Natural killer cell treated with Interleukin-12 subunit alpha and Interleukin-12 subunit beta and Interleukin-15 and Interleukin-18, amount 100 ng/mL, for 72 hours (primary cell): ENCODE results near the gene HMGB1. TPM values are rescaled to one million over a fixed set of nuclear protein-coding genes. Genes with fewer than 3 reads are reported as not detected.
A peak's percentile ranks its signal among the peaks of the same experiment; 100 is the strongest.

Source experiments
- ATAC-seq, 2 donors: fragments of 150-1000 bp; cut with Tn5 transposase in 1 of 2; sonication (Bioruptor Pico), chemical (Tn5 transposase) in 1 of 2; 2 replicates each; pipeline ENCODE4 v1.10.0; 2021
- DNase-seq: peaks from one replicate; pipeline ENCODE4 v3.0.0; 2022; ENCODE audit warnings: low spot score
- H3K27ac Mint-ChIP-seq, 2 donors: 1 replicate in 1 of 2; 2 replicates in 1 of 2; pipeline ENCODE4 v1.8.0; 2022; ENCODE audit warnings: mixed read lengths in 2 of 2, mild to moderate bottlenecking in 1 of 2, moderate library complexity in 1 of 2
- H3K27me3 Mint-ChIP-seq, 2 donors: 1 replicate in 1 of 2; 2 replicates in 1 of 2; pipeline ENCODE4 v1.8.0; 2022; ENCODE audit warnings: mixed read lengths in 2 of 2
- H3K36me3 Mint-ChIP-seq: one replicate; pipeline ENCODE4 v1.8.0; 2022; ENCODE audit warnings: mixed read lengths
- H3K4me1 Mint-ChIP-seq, 2 donors: 1 replicate in 1 of 2; 2 replicates in 1 of 2; pipeline ENCODE4 v1.8.0; 2022; ENCODE audit warnings: low read depth in 2 of 2, mixed read lengths in 2 of 2, mild to moderate bottlenecking in 1 of 2
- H3K4me3 Mint-ChIP-seq: one replicate; pipeline ENCODE4 v1.8.0; 2022; ENCODE audit warnings: mixed read lengths
- H3K9me3 Mint-ChIP-seq: 2 replicates; pipeline ENCODE4 v1.8.0; 2022; ENCODE audit warnings: mixed read lengths
- total RNA-seq, 2 donors: library from RNA; stranded (reverse); gene quantifications; one replicate each; pipeline ENCODE4 v1.2.3, GENCODE V29; 2022

The HMGB1 gene
- 100 to 1,000 TPM; 302 to 423 TPM for total RNA-seq

- peaks cover 23% of the 10 kb centered on the region for H3K36me3 Mint-ChIP-seq
- H3K4me3 Mint-ChIP-seq: peak within 1 kb of the TSS; percentile 86
- peak; percentile 97 for DNase-seq
- H3K4me1 Mint-ChIP-seq: peaks cover 18 to 37% of the 10 kb centered on the region in 2 donors
- peak; percentile 94 to 96 for ATAC-seq
- no peaks in the 10 kb centered on the region for H3K9me3 Mint-ChIP-seq
- H3K27ac Mint-ChIP-seq: peak within 1 kb of the TSS; percentile 92 to 98
- no peaks in the 10 kb centered on the region for H3K27me3 Mint-ChIP-seq
These were observed at the start of gene HMGB1 for GRCh38 chr13:30465593-30466357. HMGB1 (minus strand) TSS chr13:30465936; CDS start chr13:30463680, 2,256 bp downstream.

DNA sequence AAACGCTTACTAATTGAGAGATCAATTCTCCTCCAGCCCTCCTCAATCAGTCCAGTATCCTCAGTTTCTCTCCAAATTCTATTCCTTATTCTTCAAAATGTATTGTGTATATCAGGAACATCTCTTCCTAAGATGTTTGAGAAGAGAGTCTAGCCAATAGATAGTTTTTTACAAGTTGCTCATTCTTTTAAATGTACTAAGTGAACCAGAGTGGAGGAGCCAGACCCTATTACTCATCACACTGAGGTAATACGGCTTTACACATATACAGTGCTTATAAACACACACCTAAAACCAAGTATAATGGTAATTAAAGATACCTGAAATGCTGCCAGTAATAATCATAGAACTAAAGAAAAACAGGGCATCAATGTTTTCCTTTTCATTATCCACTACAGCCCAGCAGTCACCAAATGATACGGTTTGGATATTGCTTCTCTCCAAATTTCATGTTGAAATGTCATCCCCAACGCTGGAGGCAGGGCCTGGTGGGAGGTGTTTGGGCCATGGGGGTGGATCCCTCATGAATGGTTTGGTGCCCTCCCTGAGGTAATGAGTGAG is 45.2 kb upstream of the HMGB1 start:
- peaks cover 0 to 4% of the 10 kb centered on the region in 2 donors for H3K27me3 Mint-ChIP-seq
- H3K27ac Mint-ChIP-seq: no peak overlapping the region
- DNase-seq (no peak), ATAC-seq (no peak)
- H3K36me3 Mint-ChIP-seq: no peaks in the 10 kb centered on the region
- H3K9me3 Mint-ChIP-seq: no peaks in the 10 kb centered on the region
- no peaks in the 10 kb centered on the region for H3K4me1 Mint-ChIP-seq
- no peak overlapping the region for H3K4me3 Mint-ChIP-seq

DNA sequence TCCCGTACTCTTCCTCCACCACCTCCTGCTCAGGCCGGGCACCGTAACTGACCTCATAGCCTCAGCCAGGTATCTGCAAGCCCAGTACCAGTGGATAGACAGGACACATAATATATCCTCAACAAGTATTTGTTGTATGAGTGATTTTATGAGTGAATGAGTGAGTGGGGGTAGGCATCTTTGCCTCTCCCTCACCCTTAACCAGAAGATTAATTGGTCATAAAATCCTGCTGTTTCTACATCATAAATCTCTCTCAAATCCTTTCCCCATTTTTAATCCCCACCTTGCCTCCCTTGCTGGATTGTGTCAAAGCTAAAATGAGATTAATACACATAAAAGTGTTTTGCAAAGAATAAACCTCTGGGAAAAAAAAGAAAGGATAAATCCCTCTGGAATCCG is 44.4 kb upstream of the HMGB1 start:
- H3K27ac Mint-ChIP-seq: no peak overlapping the region
- ATAC-seq (no peak), DNase-seq (no peak)
- H3K4me3 Mint-ChIP-seq: no peak overlapping the region
- H3K36me3 Mint-ChIP-seq: no peaks in the 10 kb centered on the region
- peaks cover 0 to 4% of the 10 kb centered on the region in 2 donors for H3K27me3 Mint-ChIP-seq
- H3K4me1 Mint-ChIP-seq: no peaks in the 10 kb centered on the region
- no peaks in the 10 kb centered on the region for H3K9me3 Mint-ChIP-seq

- no peak for DNase-seq
- Mint-ChIP-seq H3K9me3 (no peaks in the 10 kb centered on the region), H3K27ac (no peak overlapping the region), H3K4me3 (no peak overlapping the region), H3K27me3 (peaks cover 0 to 4% of the 10 kb centered on the region in 2 donors), H3K36me3 (no peaks in the 10 kb centered on the region), H3K4me1 (no peaks in the 10 kb centered on the region)
- no peak for ATAC-seq
These were observed 43.7 kb upstream of the HMGB1 start for GRCh38 chr13:30509254-30510050.

DNA sequence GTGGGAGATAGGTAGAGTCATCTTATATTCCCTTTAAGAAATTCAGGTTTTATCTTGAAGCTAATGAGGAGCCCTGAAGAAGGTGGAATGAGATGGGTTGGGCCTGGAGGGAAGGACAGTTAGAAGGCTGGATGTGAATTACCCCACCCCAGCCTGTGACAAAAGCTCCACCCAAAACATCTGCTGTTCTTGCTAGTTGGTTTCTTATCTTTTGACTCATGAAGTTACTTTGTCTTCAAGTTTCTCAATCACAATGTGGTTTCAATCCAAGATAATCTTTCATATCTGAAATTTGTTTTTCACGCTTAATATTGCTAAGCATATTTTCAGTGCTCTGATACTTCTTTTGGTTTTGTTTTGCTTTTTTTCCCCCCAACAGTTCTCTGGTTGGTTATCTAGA is 38.3 kb upstream of the HMGB1 start:
- peak in 1 of 2 donors; percentile 53 for ATAC-seq
- H3K27ac Mint-ChIP-seq: peak overlapping the region in 1 of 2 donors; percentile 4

DNA sequence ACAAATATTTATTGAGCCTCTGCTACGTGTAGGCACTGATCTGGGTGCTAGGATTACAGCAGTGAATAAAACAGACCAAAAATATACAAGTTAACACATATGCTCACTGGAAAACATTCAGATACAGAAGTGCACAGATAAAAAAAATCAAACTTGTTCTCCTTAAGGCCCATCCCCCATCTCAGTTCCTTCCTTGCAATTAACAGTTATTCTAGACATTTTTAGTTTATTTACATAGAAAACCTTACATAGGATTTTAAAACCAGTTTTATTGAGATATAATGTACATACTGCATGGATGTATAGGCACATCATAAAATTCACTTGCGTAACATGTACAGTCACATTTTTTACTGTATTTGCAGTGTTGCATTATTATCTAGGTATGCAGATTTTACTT is 36.5 kb upstream of the HMGB1 start:
- no peaks in the 10 kb centered on the region for H3K36me3 Mint-ChIP-seq

More for the DNA sequence above, 38.3 kb upstream of the HMGB1 start:
- no peak for DNase-seq
- H3K27me3 Mint-ChIP-seq: peaks cover 0 to 3% of the 10 kb centered on the region in 2 donors
- no peak overlapping the region for H3K4me3 Mint-ChIP-seq
- peaks cover 0 to 5% of the 10 kb centered on the region in 2 donors for H3K4me1 Mint-ChIP-seq
- no peaks in the 10 kb centered on the region for H3K9me3 Mint-ChIP-seq
- no peaks in the 10 kb centered on the region for H3K36me3 Mint-ChIP-seq

DNA sequence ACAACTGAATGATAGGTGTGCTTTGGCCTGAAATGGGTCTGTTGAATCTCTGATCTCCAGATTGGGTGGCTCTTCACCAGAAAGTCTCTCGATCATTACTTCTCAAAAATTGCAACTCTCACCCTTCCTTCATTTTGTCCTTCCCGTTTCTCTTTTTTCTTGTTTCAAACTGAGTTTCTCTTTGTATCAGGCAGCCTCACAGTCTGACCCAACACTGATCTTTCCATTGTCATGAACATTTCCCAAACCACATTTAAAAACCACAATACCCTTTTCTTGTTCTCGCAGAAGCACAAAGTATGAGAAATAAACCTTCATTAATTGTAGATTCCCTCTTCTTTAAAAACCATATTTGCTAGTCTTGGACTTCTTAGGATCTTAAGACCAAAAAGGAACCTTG is 33.6 kb upstream of the HMGB1 start:
- Mint-ChIP-seq H3K36me3 (no peaks in the 10 kb centered on the region), H3K9me3 (no peaks in the 10 kb centered on the region), H3K27ac (no peak overlapping the region), H3K4me3 (no peak overlapping the region), H3K27me3 (peaks cover 0 to 6% of the 10 kb centered on the region in 2 donors), H3K4me1 (peaks cover 0 to 5% of the 10 kb centered on the region in 2 donors)
- no peak for ATAC-seq
- DNase-seq: no peak

More for the DNA sequence above, 36.5 kb upstream of the HMGB1 start:
- peaks cover 0 to 6% of the 10 kb centered on the region in 2 donors for H3K27me3 Mint-ChIP-seq
- H3K4me1 Mint-ChIP-seq: peaks cover 0 to 5% of the 10 kb centered on the region in 2 donors
- no peak overlapping the region for H3K27ac Mint-ChIP-seq
- DNase-seq (no peak), ATAC-seq (no peak)
- no peak overlapping the region for H3K4me3 Mint-ChIP-seq
- H3K9me3 Mint-ChIP-seq: no peaks in the 10 kb centered on the region

DNA sequence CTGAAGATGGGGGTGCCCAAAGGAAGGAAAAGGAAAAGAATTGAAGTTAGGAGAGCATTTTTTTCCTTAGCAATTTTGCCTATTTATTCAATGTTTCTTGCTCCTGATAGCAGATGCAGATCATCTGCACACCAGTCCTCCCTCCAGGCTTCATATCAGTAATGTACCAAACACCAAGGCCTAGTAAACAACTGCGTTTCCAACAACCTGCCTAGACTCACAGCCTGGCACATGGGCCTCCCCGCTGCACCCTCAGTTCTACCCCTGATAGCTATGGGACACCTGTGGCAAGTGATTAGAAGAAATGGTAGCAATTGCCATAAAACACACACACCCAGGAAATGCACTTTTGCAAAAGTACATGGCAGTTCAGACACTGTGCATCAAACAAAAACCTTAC is 30.4 kb upstream of the HMGB1 start:
- Mint-ChIP-seq H3K36me3 (no peaks in the 10 kb centered on the region), H3K9me3 (no peaks in the 10 kb centered on the region), H3K27me3 (peaks cover 0 to 6% of the 10 kb centered on the region in 2 donors), H3K27ac (no peak overlapping the region), H3K4me3 (no peak overlapping the region), H3K4me1 (peaks cover 0 to 5% of the 10 kb centered on the region in 2 donors)
- no peak for DNase-seq
- no peak for ATAC-seq

DNA sequence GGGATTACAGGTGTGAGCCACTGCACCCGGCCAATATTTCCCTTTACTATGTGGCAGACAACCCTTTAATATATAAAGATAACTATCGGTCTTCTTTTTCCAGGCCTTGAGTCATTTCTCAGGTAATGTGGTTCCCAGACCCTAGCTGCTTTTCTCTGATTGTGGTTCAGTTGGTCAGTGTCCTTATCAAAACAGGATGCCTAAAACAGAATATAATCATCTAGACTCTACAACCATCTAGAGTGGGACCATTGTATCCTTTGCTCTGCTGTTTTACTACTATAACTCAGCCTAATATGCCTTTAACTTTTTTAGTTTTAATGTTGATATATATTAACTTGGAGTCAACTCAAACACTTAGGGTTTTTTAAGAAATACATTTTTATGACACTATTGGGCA is 30.0 kb upstream of the HMGB1 start:
- Mint-ChIP-seq H3K4me1 (peaks cover 0 to 5% of the 10 kb centered on the region in 2 donors), H3K9me3 (no peaks in the 10 kb centered on the region), H3K27me3 (peaks cover 0 to 6% of the 10 kb centered on the region in 2 donors)

GRCh38 chr13:30493658-30494381 is 28.1 kb upstream of the HMGB1 start:
- Mint-ChIP-seq H3K27ac (no peak overlapping the region), H3K36me3 (no peaks in the 10 kb centered on the region), H3K9me3 (no peaks in the 10 kb centered on the region), H3K4me1 (no peaks in the 10 kb centered on the region), H3K27me3 (peaks cover 0 to 3% of the 10 kb centered on the region in 2 donors), H3K4me3 (no peak overlapping the region)
- ATAC-seq (no peak), DNase-seq (no peak)

More for the DNA sequence above, 30.0 kb upstream of the HMGB1 start:
- Mint-ChIP-seq H3K27ac (no peak overlapping the region), H3K4me3 (no peak overlapping the region), H3K36me3 (no peaks in the 10 kb centered on the region)
- DNase-seq (no peak), ATAC-seq (no peak)

DNA sequence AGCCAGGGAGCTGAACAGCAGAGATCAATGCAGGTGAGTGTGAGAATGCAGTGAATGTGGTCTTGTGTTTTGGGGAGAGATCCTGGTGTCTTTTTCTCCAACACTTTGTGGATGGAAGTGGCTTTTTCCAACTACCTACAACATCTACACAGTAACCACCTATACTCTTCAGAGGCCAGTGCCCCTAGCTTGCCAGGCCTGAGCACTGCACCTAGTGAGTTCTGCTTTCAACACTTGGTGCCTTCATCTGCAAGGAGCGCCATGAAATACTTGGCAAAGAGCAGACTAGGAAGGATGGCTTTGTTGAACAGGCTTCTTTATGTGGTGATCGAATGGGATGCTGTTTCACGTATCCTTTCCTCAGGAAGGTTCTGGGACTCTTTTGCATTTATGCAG is 21.3 kb upstream of the HMGB1 start:
- H3K4me1 Mint-ChIP-seq: no peaks in the 10 kb centered on the region
- H3K4me3 Mint-ChIP-seq: no peak overlapping the region
- no peaks in the 10 kb centered on the region for H3K36me3 Mint-ChIP-seq
- peaks cover 2 to 7% of the 10 kb centered on the region in 2 donors for H3K27me3 Mint-ChIP-seq
- no peaks in the 10 kb centered on the region for H3K9me3 Mint-ChIP-seq
- ATAC-seq (no peak), DNase-seq (no peak)
- no peak overlapping the region for H3K27ac Mint-ChIP-seq

GRCh38 chr13:30486230-30487074 is 20.7 kb upstream of the HMGB1 start:
- no peaks in the 10 kb centered on the region for H3K9me3 Mint-ChIP-seq
- DNase-seq: no peak
- ATAC-seq: peak in 1 of 2 donors; percentile 55
- no peaks in the 10 kb centered on the region for H3K36me3 Mint-ChIP-seq
- H3K27ac Mint-ChIP-seq: no peak overlapping the region
- H3K27me3 Mint-ChIP-seq: peaks cover 2 to 7% of the 10 kb centered on the region in 2 donors
- H3K4me1 Mint-ChIP-seq: no peaks in the 10 kb centered on the region
- H3K4me3 Mint-ChIP-seq: no peak overlapping the region
